ENCODE data around the gene CPD.
A peak's percentile ranks its signal among the peaks of the same experiment; 100 is the strongest.
"Not testable (repeated sequence)": the region's sequence is repeated elsewhere in the genome, so short reads cannot be mapped to it uniquely, and the experiment has no call there.

The CPD gene
- 74.5 reads per million, percentile 77 among the genes with 10 or more reads in this experiment for total RNA-seq

- DNase-seq, result peak; percentile 96
Observed at GRCh38 chr17:30378825-30379302, at the start of gene CPD. Gene CPD (plus strand): TSS chr17:30378927. CDS start chr17:30378981, 54 bp downstream.

- DNase-seq, result peak; percentile 34
Observed at GRCh38 chr17:30332057-30332542, 46.6 kb upstream of the CPD start.

DNA sequence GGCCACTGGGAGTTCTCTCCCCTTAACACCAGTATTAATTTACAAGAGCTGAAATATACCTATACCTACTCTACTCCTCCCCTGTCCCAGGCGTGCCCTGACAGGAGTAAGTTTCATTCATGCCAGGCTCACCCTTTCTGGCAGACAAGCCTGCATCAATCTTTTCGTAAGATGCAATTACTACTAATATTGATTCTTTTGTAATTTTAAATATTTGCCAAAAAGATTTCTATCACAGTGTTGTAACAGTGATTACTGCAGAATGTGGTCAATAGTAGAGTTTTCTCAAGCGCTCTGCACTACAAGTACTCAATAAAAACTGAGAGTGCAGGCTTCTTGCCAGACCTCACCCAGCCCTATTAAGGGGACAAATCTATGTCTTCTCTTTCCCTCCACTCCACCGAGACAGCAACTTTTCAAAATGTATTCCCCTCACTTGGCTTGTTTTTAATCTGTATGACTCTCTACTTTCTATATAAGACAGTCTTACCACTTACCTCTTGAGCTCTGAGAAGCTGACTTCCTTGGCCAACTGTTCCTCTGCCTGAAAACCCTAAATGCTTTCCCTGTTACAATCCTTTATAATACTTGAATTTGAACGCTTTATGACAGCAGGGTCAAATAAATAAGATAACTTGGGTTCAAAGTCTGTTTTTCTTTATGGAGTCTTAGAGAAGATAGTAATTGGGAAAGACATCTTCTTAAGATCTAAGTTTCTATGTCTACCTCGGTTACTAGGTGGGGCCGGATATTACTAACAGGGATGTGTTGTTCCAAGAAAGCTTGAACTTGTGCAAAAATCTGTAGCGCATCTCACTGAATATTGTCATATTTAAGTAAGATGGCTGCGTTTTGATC, 45.0 kb upstream of the CPD start, which contains the start of gene TMIGD1:
TSS of gene TMIGD1 (minus strand) at position 555 of the 858 bp plus-strand sequence. CDS start 1,924 bp downstream, outside the sequence.
- no peak for DNase-seq

- no peak for DNase-seq
Observed at GRCh38 chr17:30334421-30334820, 44.3 kb upstream of the CPD start.

DNA sequence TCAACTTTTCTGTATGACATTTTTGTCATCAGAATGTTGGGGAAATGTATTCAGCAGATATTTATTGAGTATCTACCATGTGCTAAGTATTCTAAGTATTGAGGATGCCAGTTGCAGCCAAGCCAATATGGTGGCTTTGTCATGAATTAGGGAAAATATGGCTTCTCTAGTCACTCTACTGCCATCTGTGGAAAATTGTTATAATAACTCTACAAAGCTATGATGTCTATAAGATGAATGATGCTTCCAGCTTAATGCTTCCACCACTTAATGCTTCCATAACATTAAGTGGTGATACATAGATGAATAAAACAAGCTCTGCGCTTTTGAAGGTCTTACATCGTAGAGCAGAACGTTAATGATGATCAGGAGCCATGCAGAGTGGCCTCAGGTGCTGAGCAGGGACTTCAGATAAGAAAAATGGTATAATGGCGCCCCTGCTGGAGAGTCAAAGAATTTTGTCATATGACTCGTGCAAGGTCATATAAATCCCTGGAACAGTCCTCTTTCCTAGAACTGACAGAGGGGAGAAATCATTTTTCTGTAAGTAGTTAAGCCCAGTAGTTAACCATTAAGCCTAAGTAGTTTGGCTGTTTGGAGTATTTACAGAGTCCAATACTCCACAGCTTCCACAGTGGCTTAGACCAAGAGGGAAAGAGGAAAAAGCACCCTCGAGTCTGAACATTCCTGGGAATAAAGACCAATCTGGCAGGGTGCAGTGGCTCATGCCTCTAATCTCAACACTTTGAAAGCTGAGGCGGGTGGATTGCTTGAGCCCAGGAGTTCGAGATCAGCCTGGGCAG, 42.2 kb upstream of the CPD start:
- peak; percentile 46 for DNase-seq

DNA sequence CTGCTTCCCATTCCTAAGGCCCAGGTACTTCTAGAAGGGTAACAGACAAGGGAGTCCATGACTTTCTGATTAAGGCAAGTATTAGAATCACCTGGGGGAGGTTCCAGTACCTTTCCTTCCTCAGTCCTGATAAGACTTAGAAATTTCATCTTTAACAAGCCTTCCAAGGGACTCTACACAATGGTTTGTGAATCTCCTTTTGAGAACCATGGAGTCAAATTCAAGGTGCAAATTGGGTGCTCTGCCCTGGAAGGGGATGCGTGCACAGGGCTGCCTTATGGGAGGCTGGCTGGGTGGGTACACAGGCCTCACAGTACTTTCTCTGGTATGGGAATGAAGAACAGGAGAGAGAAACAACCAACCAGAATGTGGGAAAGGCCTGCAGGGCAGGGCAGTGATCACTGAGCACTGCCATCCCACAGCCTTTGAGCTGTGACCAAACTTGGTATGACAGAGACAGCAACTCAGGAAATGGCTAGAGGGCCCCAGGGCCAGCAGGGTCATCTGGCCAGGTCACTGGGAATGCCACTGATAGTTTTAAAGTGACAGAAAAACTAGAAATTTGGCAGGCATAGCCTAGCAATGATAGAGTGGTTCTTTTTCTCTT, 41.2 kb upstream of the CPD start:
- no peak for DNase-seq

- no peak for DNase-seq
Observed at GRCh38 chr17:30339086-30339485, 39.6 kb upstream of the CPD start.

GRCh38 chr17:30340801-30341356, 37.8 kb upstream of the CPD start:
- DNase-seq, result no peak

GRCh38 chr17:30341703-30342249, 37.0 kb upstream of the CPD start:
- DNase-seq, result no peak

DNA sequence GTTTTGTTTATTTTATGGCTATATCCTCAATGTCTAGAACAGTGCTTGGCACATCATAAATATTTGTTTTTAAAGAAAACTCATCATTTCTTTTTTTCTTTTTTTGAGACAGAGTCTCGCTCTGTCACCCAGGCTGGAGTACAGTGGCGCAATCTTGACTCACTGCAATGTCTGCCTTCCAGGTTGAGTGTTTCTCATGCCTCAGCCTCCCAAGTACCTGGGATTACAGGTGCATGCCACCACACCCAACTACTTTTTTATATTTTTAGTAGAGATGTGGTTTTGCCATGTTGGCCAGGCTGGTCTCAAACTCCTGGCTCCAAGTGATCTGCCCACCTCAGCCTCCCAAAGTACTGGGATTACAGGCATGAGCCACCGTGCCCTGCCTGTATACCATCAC, 35.5 kb upstream of the CPD start:
- DNase-seq, result not testable (repeated sequence)

DNA sequence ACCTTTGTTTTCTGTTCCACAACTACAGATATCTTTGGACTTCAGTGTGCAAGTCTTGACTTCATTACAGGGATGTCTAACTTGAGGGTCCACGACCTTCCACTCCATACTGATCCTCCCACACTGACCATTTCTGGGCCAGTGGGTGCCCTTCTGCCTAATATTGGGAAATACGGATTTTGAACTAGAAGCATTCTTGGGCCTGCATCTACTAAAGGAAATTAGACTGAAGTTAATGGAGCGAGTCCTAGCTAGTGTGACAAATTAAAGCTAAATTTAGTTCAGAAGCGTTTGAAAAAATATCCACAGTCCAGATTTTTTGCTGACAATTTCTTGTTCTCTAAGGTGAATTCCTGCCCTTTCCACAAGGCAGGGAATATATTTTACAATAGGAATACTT, 34.9 kb upstream of the CPD start:
- no peak for DNase-seq

GRCh38 chr17:30344283-30345088, 34.2 kb upstream of the CPD start:
- no peak for DNase-seq

DNA sequence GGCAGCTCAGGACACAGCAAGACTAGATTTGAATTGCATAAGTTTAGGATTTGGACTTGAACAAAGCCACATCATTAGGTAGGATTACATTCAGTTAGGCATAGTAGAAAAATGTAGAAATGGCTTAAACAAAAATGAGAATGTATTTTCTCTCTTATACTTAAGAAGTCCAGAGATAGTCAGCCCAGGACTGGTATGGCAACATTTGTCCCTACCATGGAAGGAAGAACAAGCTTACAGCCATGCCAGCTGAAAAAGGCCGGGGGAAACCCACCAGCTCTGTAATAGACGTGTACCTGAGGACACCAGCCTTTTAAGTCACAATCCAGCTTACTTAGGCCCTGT, 33.7 kb upstream of the CPD start:
- no peak for DNase-seq

- no peak for DNase-seq
Observed at GRCh38 chr17:30345527-30346075, 33.1 kb upstream of the CPD start.

DNA sequence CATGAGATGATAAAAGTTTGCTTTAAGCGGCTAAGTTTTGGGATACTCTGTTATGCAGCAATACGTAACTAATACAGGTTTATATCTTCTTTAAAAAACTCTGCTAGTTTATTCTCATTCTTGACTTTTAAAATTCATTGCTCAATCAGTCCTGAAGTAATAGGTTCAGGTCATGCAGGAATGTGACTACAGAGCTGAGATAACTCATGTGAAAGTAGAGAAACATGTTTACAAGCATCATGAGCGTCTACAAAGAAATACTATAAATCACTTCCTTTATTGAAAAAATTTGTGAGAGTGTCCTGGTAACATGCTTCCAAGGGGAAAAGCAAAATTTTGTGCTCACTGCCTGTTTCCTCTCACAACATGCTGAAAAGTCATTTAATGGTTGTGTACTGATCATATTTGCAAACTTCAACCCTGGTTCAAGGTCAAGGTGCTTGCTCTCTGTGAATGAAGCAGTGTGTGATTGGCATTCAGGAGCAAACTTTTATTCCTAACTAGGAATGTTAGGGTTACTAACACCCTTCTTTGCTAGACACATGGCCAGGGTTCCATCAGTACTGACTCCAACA, 32.4 kb upstream of the CPD start:
- DNase-seq, result no peak

- no peak for DNase-seq
Observed at GRCh38 chr17:30347488-30347887, 31.2 kb upstream of the CPD start.

DNA sequence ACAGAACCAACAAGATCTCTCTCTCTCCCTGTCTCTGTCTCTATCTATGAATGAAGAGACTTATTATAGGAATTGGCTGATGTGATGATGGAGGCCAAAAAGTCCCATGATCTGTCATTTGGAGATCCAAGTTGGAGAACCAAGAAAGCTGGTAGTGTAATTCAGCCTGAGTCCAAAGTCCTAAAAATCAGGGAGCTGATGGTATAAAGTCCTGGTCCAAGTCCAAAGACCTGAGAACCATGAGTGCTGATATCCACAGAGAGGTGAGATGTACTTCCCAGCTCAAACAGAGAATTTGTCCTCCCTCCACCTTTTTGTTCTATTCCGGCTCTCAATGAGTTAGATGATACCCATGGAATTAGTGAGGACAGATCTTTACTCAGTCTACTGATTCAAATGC, 29.5 kb upstream of the CPD start:
- no peak for DNase-seq

- DNase-seq, result not testable (repeated sequence)
Observed at GRCh38 chr17:30351263-30351662, 27.5 kb upstream of the CPD start.

GRCh38 chr17:30351735-30352134, 27.0 kb upstream of the CPD start:
- no peak for DNase-seq

GRCh38 chr17:30352240-30352814, 26.4 kb upstream of the CPD start:
- no peak for DNase-seq

Data from effector CD4-positive, alpha-beta T cell (primary cell).